DMS 273 treated with DMSO at 0.1 percent for 48 hours (cell line): ENCODE measurements around the gene PRSS33.

ENCODE experiments used
- DNase-seq: peaks from one replicate; lab custom pipeline; 2025; lab: John Stamatoyannopoulos, UW

The PRSS33 gene

GRCh38 chr16:2739625-2740430 is 47.5 kb downstream of the PRSS33 start:
- DNase-seq: no peak

DNA sequence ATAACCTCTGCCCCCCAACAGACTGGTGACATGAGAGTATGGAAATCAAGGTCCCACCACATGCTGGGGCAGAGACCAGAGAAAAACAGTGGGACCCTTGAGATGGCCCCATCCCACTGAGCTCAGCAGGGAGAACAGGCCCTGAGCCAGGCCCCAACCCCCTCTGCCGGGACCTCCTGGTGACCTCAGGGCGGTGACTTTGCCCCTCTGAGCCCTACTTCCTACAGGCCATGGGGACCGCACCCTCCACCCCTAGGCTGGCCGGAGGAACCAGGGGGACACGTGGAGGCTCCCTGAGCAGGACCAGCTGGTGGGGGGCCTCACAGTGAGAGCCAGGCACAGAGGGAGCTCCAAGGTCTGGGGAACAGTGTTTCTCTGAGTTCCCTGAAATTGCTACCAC is 48.7 kb downstream of the PRSS33 start:
- DNase-seq: no peak

- DNase-seq: no peak
These were observed 49.4 kb downstream of the PRSS33 start for GRCh38 chr16:2737895-2738418.

DNA sequence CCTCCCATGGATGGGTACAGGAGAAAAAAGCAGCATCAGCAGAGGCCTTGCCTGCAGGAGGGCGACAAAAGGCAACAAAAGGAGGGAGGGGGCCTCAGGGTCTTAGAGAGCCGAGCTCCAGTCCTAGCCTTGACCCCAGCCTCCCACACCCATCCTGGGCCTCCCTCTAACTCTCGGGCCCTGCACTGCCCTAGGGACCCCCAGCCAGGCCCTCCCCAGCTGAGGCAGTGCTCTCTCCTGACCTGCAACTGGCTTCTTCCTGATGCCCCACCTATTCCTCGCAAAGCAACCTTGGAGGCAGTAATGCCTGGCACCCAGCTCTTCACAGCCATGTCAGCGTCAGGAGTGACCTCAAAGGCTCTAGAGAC is 50.1 kb downstream of the PRSS33 start:
- no peak for DNase-seq

- DNase-seq: no peak
These were observed 50.7 kb downstream of the PRSS33 start for GRCh38 chr16:2736476-2737237.

DNA sequence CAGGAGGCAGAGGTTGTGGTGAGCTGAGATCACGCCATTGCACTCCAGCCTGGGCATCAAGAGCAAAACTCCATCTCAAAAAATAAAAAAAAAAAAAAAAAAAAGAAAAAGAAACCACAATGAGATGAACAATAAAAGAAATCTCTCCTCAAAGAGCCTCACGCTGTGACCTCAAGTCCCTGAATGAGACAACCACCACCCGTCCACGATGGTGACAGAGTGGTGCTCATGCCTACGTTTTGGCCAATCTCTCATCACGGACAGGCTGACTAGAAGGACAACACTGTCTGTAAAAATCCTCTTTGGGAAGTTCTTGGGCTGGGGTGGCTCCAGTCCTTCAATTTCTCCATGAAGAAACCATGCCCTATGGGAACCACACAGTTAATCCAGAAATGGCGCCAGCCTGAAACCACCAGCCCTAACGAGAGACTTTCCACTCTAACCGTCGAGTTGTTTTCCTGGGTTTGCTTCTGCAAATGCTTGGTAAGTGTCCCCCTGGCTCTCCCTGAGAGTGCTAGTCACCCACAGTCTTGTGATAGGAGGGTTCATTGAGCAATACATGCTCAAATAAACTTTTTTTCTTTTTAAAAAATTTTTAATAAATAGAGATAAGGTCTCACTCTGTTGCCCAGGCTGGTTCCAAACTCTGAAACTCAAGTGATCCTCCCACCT is 52.4 kb downstream of the PRSS33 start:
- no peak for DNase-seq
